Epithelial cell of prostate (primary cell): Measurements from ENCODE around the gene MYPOP.

Experiments used
- DNase-seq: peaks from one replicate; pipeline ENCODE4 v3.0.0-alpha.2; 2011; ENCODE audit warnings: low read depth, low spot score
- H3K27ac ChIP-seq: fragments of 450-650 bp; 2 replicates; pipeline ENCODE4 v1.5.1; 2017; ENCODE audit warnings: mild to moderate bottlenecking

Gene MYPOP

GRCh38 chr19:45866400-45867176 is 35.8 kb downstream of the MYPOP start:
- no peak for DNase-seq
- no peak overlapping the region for H3K27ac ChIP-seq

- no peak for DNase-seq
- H3K27ac ChIP-seq, result no peak overlapping the region
These were observed 37.0 kb downstream of the MYPOP start for GRCh38 chr19:45865269-45865948.

- H3K27ac ChIP-seq, result no peak overlapping the region
- no peak for DNase-seq
These were observed 37.8 kb downstream of the MYPOP start for GRCh38 chr19:45864629-45865082.

- H3K27ac ChIP-seq, result no peak within 1 kb of the TSS
- no peak for DNase-seq
These were observed 38.4 kb downstream of the MYPOP start, which contains the start of gene FOXA3 for GRCh38 chr19:45863840-45864628. FOXA3 (plus strand) TSS chr19:45864326; CDS start chr19:45864457, 131 bp downstream.

GRCh38 chr19:45863335-45863839 is 39.0 kb downstream of the MYPOP start:
- no peak overlapping the region for H3K27ac ChIP-seq
- no peak for DNase-seq

- DNase-seq, result peak; percentile 91
- peak within 1 kb of the TSS; percentile 78 for H3K27ac ChIP-seq
These were observed 39.7 kb downstream of the MYPOP start, which contains the start of gene SYMPK for GRCh38 chr19:45862564-45863334. SYMPK (minus strand) TSS chr19:45863147; CDS start chr19:45854495, 8,652 bp downstream.

GRCh38 chr19:45862271-45862563 is 40.2 kb downstream of the MYPOP start:
- H3K27ac ChIP-seq, result peak overlapping the region; percentile 78
- no peak for DNase-seq

GRCh38 chr19:45860359-45861259 is 41.8 kb downstream of the MYPOP start:
- no peak for DNase-seq

GRCh38 chr19:45854167-45854778 is 48.1 kb downstream of the MYPOP start:
- H3K27ac ChIP-seq, result no peak overlapping the region
- no peak for DNase-seq

More at GRCh38 chr19:45860359-45861259, 41.8 kb downstream of the MYPOP start:
- no peak overlapping the region for H3K27ac ChIP-seq

- no peak overlapping the region for H3K27ac ChIP-seq
- no peak for DNase-seq
These were observed 49.4 kb downstream of the MYPOP start for GRCh38 chr19:45852983-45853382.

- DNase-seq, result no peak
These were observed 50.2 kb downstream of the MYPOP start for GRCh38 chr19:45852145-45852750.

GRCh38 chr19:45848922-45849321 is 53.5 kb downstream of the MYPOP start:
- DNase-seq, result no peak
- no peak overlapping the region for H3K27ac ChIP-seq

More at GRCh38 chr19:45852145-45852750, 50.2 kb downstream of the MYPOP start:
- no peak overlapping the region for H3K27ac ChIP-seq

- no peak for DNase-seq
These were observed 54.8 kb downstream of the MYPOP start for GRCh38 chr19:45847663-45848062.

GRCh38 chr19:45842198-45842597 is 60.2 kb downstream of the MYPOP start:
- no peak overlapping the region for H3K27ac ChIP-seq
- DNase-seq, result no peak

More at GRCh38 chr19:45847663-45848062, 54.8 kb downstream of the MYPOP start:
- no peak overlapping the region for H3K27ac ChIP-seq
